GM12878 (cell line): ENCODE results near the gene QSOX2.

Experiments used
- ATF2 ChIP-seq: IDR thresholded peaks from 2 replicates; pipeline ENCODE4 v1.6.1; 2012; ENCODE audit warnings: low read length, inconsistent platforms
- CBFB ChIP-seq: IDR thresholded peaks from 2 replicates; pipeline ENCODE4 v1.6.1; 2016; ENCODE audit warnings: antibody characterized with exemption, low read depth
- EP300 ChIP-seq, 2 experiments: fragments of 150-350 bp in 1 of 2; IDR thresholded peaks; 2 replicates each; pipeline ENCODE4 v1.6.1; 2011 to 2012; ENCODE audit warnings: low read depth in 2 of 2, low read length in 2 of 2, borderline replicate concordance in 1 of 2, improper control_type of control experiment in 1 of 2, inconsistent platforms in 1 of 2; ENCODE audit not compliant: control insufficient read depth in 1 of 2
- HCFC1 ChIP-seq: fragments of 150-350 bp; IDR thresholded peaks from 2 replicates; pipeline ENCODE4 v1.6.1; 2014; ENCODE audit warnings: low read length
- KLF5 ChIP-seq: fragments of 450-650 bp; IDR thresholded peaks from 2 replicates; pipeline ENCODE4 v1.6.1; 2014; ENCODE audit warnings: mild to moderate bottlenecking; ENCODE audit not compliant: partially characterized antibody
- POLR2A ChIP-seq: IDR thresholded peaks from 2 replicates; pipeline ENCODE4 v1.6.1; 2011; ENCODE audit warnings: low read depth, mild to moderate bottlenecking, low read length
- POLR2AphosphoS2 ChIP-seq: IDR thresholded peaks from 2 replicates; pipeline ENCODE4 v1.6.1; 2011; ENCODE audit warnings: low read depth, mild to moderate bottlenecking, low read length, improper control_type of control experiment, moderate library complexity
- POLR2AphosphoS5 ChIP-seq: IDR thresholded peaks from 2 replicates; pipeline ENCODE4 v1.6.1; 2011; ENCODE audit warnings: mild to moderate bottlenecking, low read length, inconsistent platforms
- TF ChIP-seq, protein P1 (sequence below): IDR thresholded peaks from 2 replicates; pipeline ENCODE4 v1.6.1; 2012; ENCODE audit warnings: low read depth, low read length, improper control_type of control experiment
- TF ChIP-seq, protein P2 (sequence below), 3 experiments: IDR thresholded peaks in 2 of 3; conservative IDR thresholded peaks in 1 of 3; 2 replicates each; pipeline ENCODE4 v1.5.1; 2011; ENCODE audit warnings: low read depth in 3 of 3, low read length in 3 of 3, mild to moderate bottlenecking in 3 of 3, control low read depth in 2 of 3, moderate library complexity in 2 of 3, inconsistent platforms in 1 of 3, mixed read lengths in 1 of 3; ENCODE audit not compliant: control insufficient read depth in 2 of 3, insufficient read depth in 1 of 3; ENCODE audit errors: extremely low read depth in 1 of 3

- TF ChIP-seq POLR2AphosphoS2, result no peak
- no peak for TF ChIP-seq POLR2AphosphoS5
- TF ChIP-seq CBFB, result no peak
- TF ChIP-seq, protein P1, sequence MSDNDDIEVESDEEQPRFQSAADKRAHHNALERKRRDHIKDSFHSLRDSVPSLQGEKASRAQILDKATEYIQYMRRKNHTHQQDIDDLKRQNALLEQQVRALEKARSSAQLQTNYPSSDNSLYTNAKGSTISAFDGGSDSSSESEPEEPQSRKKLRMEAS, result no peak
- TF ChIP-seq POLR2A, result no peak
- no peak for TF ChIP-seq KLF5
- no peak for TF ChIP-seq ATF2
- no peak for TF ChIP-seq HCFC1
- no peak for TF ChIP-seq EP300 (IDR thresholded peaks at IDR 0.05; ENCODE audit: borderline replicate concordance in 1 of 2, control insufficient read depth in 1 of 2, low read depth in 2 of 2, low read length in 2 of 2)
- TF ChIP-seq, protein P2, sequence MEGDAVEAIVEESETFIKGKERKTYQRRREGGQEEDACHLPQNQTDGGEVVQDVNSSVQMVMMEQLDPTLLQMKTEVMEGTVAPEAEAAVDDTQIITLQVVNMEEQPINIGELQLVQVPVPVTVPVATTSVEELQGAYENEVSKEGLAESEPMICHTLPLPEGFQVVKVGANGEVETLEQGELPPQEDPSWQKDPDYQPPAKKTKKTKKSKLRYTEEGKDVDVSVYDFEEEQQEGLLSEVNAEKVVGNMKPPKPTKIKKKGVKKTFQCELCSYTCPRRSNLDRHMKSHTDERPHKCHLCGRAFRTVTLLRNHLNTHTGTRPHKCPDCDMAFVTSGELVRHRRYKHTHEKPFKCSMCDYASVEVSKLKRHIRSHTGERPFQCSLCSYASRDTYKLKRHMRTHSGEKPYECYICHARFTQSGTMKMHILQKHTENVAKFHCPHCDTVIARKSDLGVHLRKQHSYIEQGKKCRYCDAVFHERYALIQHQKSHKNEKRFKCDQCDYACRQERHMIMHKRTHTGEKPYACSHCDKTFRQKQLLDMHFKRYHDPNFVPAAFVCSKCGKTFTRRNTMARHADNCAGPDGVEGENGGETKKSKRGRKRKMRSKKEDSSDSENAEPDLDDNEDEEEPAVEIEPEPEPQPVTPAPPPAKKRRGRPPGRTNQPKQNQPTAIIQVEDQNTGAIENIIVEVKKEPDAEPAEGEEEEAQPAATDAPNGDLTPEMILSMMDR (IDR thresholded peaks at IDR 0.05 in 2 of 3, conservative IDR thresholded peaks at IDR 0.05 in 1 of 3; ENCODE audit: control insufficient read depth in 2 of 3, extremely low read depth in 1 of 3, insufficient read depth in 1 of 3, low read depth in 3 of 3, low read length in 3 of 3), result no peak
Observed at GRCh38 chr9:136246849-136247550, 1.4 kb upstream of the QSOX2 start.
